Melanocyte of skin (primary cell): ENCODE data around the gene KCTD4. TPM values are rescaled to one million over a fixed set of nuclear protein-coding genes. Genes with fewer than 3 reads are reported as not detected.

Source experiments
- total RNA-seq, 2 donors: library from RNA; depleted of rRNA; stranded (reverse); fragments of >200 nt; gene quantifications; 2 replicates each; pipeline ENCODE4 v1.2.3, GENCODE V29; 2012

The KCTD4 gene
- under 1 TPM in 1 of 2 donors, not detected in 1; under 0.01 TPM for total RNA-seq

GRCh38 chr13:45200701-45201232 lies at the start of gene KCTD4:
Gene KCTD4, minus strand, starts transcription at chr13:45201045. Its CDS starts 6,478 bp downstream, at chr13:45194567.

Other genes starting within 250 kb of the KCTD4 start
- gene NUFIP1, start 211.6 kb downstream of the KCTD4 start, total RNA-seq, result 1 to 10 TPM; 2.8 to 6.3 TPM
- gene GPALPP1, start 211.5 kb downstream of the KCTD4 start, total RNA-seq, result 10 to 100 TPM; 13.1 to 18.3 TPM
- 10 to 100 TPM; 36.8 to 52.0 TPM for gene GTF2F2, start 80.5 kb downstream of the KCTD4 start, total RNA-seq
- gene TPT1, start 140.1 kb upstream of the KCTD4 start, total RNA-seq, result 1,000 to 10,000 TPM in 1 of 2 donors, 100 to 1,000 TPM in 1; 922 to 1,158 TPM
- gene SLC25A30, start 217.3 kb upstream of the KCTD4 start, total RNA-seq, result 10 to 100 TPM; 24.4 to 32.6 TPM